Common myeloid progenitor, CD34-positive (primary cell): ENCODE results near the gene EBP.

Source experiments
- CTCF ChIA-PET: fragments of 350-600 bp; sonication (Branson Sonifier 250); formaldehyde crosslinking; loops from one replicate; lab custom pipeline; 2021; ENCODE audit warnings: antibody characterized with exemption; lab: Charles Lee
- POLR2A ChIA-PET: fragments of 350-600 bp; sonication (Branson Sonifier 250); formaldehyde crosslinking; loops from one replicate; lab custom pipeline; 2021; ENCODE audit warnings: antibody characterized with exemption; lab: Charles Lee
- DNase-seq, 3 donors: peaks; one replicate each; pipeline versions ENCODE4 v3.0.0 to v3.0.0-alpha.2; 2013
- H3K27ac ChIP-seq, 2 experiments: 1 replicate in 1 of 2; 2 replicates in 1 of 2; pipeline ENCODE4 v1.7.0; 2013; ENCODE audit warnings: inconsistent platforms in 2 of 2, low read length in 2 of 2, mild to moderate bottlenecking in 2 of 2, low read depth in 1 of 2, moderate library complexity in 1 of 2; ENCODE audit not compliant: severe bottlenecking in 2 of 2, insufficient read depth in 1 of 2, poor library complexity in 1 of 2
- H3K27me3 ChIP-seq, 5 experiments: replicated peaks in 2 of 5; 1 replicate in 3 of 5; 2 replicates in 2 of 5; pipeline versions ENCODE4 v1.6.1 to v1.7.0; 2013; ENCODE audit warnings: low read length in 4 of 5, mild to moderate bottlenecking in 2 of 5, moderate library complexity in 2 of 5, inconsistent platforms in 1 of 5; ENCODE audit not compliant: insufficient read depth in 5 of 5, control insufficient read depth in 4 of 5
- H3K36me3 ChIP-seq, 4 experiments: 1 replicate in 2 of 4; 2 replicates in 2 of 4; pipeline versions ENCODE4 v1.6.1 to v1.7.0; 2013; ENCODE audit warnings: low read length in 3 of 4, control low read depth in 1 of 4, mild to moderate bottlenecking in 1 of 4; ENCODE audit not compliant: control insufficient read depth in 4 of 4, insufficient read depth in 4 of 4
- H3K4me1 ChIP-seq, 4 experiments: 1 replicate in 3 of 4; 2 replicates in 1 of 4; pipeline versions ENCODE4 v1.6.1 to v1.7.1; 2013; ENCODE audit warnings: low read length in 3 of 4, mild to moderate bottlenecking in 3 of 4, control low read depth in 1 of 4, inconsistent platforms in 1 of 4, moderate library complexity in 1 of 4; ENCODE audit not compliant: control insufficient read depth in 4 of 4, insufficient read depth in 4 of 4; ENCODE audit errors: control extremely low read depth in 1 of 4
- H3K4me3 ChIP-seq, 7 experiments: 1 replicate in 4 of 7; 2 replicates in 3 of 7; pipeline versions ENCODE4 v1.5.1 to v1.7.0; 2013; ENCODE audit warnings: mild to moderate bottlenecking in 7 of 7, low read length in 6 of 7, moderate library complexity in 6 of 7, inconsistent platforms in 2 of 7, low read depth in 2 of 7, control low read depth in 1 of 7; ENCODE audit not compliant: insufficient read depth in 4 of 7, control insufficient read depth in 1 of 7; ENCODE audit errors: extremely low read depth in 1 of 7
- H3K9me3 ChIP-seq, 5 experiments: 1 replicate in 4 of 5; 2 replicates in 1 of 5; pipeline versions ENCODE4 v1.6.1 to v1.7.1; 2013; ENCODE audit warnings: low read length in 4 of 5, mild to moderate bottlenecking in 2 of 5, inconsistent platforms in 1 of 5, low read depth in 1 of 5, moderate library complexity in 1 of 5; ENCODE audit not compliant: control insufficient read depth in 4 of 5, insufficient read depth in 2 of 5; ENCODE audit errors: control extremely low read depth in 1 of 5
- WGBS: methylation state at CpG from one replicate; pipeline ENCODE4 v1.1.5; 2013; ENCODE audit not compliant: insufficient coverage; 5-methylcytosine and 5-hydroxymethylcytosine counted together

The EBP gene

GRCh38 chrX:48505481-48505880 lies 16.1 kb upstream of the EBP start:
- 63% methylated on average over 2 of the region's 5 CpGs for WGBS
- CTCF ChIA-PET, result interaction anchor here (0.9 kb wide), 1 partner anchor 10 kb away, joined by 3 read pairs; no protein-coding TSS in a partner anchor
- H3K27ac ChIP-seq, result no peak overlapping the region

GRCh38 chrX:48507246-48507645 lies 14.4 kb upstream of the EBP start:
- WGBS, result 78% methylated on average over 1 of the region's 5 CpGs
- Histone ChIP-seq H3K4me1 (peaks cover 0 to 12% (median 0%) of the 10 kb centered on the region in 4 experiments), H3K4me3 (no peak overlapping the region), H3K36me3 (no peaks in the 10 kb centered on the region), H3K9me3 (peaks cover 0 to 3% (median 0%) of the 10 kb centered on the region in 5 experiments), H3K27me3 (peaks cover 0 to 3% (median 0%) of the 10 kb centered on the region in 5 experiments), H3K27ac (no peak overlapping the region)
- POLR2A ChIA-PET, result no interaction called here
- no peak for DNase-seq
- CTCF ChIA-PET, result interaction anchor here (1.2 to 1.5 kb wide), 2 partner anchors 13 to 32 kb away, joined by 3 read pairs; partner anchors contain the start of gene TBC1D25

More at GRCh38 chrX:48505481-48505880, 16.1 kb upstream of the EBP start:
- Histone ChIP-seq H3K9me3 (peaks cover 0 to 3% (median 0%) of the 10 kb centered on the region in 5 experiments), H3K27me3 (peaks cover 0 to 3% (median 0%) of the 10 kb centered on the region in 5 experiments), H3K4me1 (peaks cover 0 to 12% (median 0%) of the 10 kb centered on the region in 4 experiments), H3K36me3 (no peaks in the 10 kb centered on the region), H3K4me3 (no peak overlapping the region)
- POLR2A ChIA-PET, result no interaction called here
- no peak for DNase-seq

DNA sequence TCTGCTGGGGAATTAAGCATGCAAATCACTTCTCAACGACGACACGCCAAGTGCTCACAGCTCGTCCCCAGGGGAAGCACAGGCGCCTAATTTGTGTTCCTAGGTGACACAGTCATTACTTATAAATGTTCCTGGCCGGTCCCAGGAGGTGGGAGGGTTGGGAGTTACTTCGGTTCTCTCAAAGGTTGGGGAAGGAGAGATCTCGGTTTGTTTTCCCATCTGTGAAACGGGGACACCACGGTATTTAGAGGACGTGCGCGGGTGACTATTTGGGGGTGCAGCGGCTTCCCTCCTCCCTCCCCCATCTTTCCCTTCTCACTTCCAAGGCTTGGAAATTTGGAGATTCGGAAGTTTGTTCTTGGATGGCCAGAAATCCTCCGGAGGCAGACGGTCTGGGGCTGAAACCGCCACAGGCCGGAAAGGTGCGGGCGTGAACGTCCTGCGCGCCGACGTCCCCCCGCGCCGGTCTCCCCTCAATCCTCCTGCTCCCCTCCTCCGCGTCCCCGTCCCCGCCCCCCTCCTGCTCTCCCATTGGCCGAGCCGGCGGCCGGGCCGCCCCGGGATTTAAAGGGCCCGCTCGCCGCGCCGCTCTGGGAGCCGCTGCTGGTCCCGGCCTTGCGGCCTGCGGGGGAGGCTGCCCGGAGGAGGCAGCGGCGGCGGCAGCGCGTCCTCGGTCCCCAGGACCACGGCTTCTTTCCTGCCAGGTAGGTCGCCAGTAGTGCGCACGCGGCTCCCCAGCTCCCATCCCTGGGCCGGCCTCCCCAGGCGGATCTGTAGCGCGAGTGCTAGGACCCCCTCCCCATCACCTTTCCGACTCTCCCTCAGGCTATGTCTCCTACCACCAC lies 13.0 kb upstream of the EBP start, which contains the start of gene PORCN:
Gene PORCN (plus strand): TSS at position 593 of the 845 bp plus-strand sequence. CDS start 829 bp downstream, outside the sequence.
- CTCF ChIA-PET, result interaction anchor here (1.5 kb wide), 1 partner anchor 31 kb away, joined by 3 read pairs; the partner anchor contains the start of gene TBC1D25
- Histone ChIP-seq H3K9me3 (peaks cover 0 to 3% (median 0%) of the 10 kb centered on the region in 5 experiments), H3K27ac (peak within 1 kb of the TSS in 1 of 2 experiments; percentile 71), H3K27me3 (peaks cover 0 to 3% (median 0%) of the 10 kb centered on the region in 5 experiments), H3K4me3 (peak within 1 kb of the TSS; percentile 38 to 86 (median 73)), H3K36me3 (no peaks in the 10 kb centered on the region), H3K4me1 (peaks cover 0 to 12% (median 0%) of the 10 kb centered on the region in 4 experiments)
- POLR2A ChIA-PET, result no interaction called here
- 39% methylated on average over 49 of the region's 65 CpGs for WGBS
- peak; percentile 54 to 79 (median 71) for DNase-seq

- peaks cover 0 to 3% (median 0%) of the 10 kb centered on the region in 4 experiments for H3K36me3 ChIP-seq
- peak in 1 of 3 donors; percentile 20 for DNase-seq
- ChIA-PET CTCF (no interaction called here), POLR2A (no interaction called here)
- peak overlapping the region in 1 of 2 experiments; percentile 58 for H3K27ac ChIP-seq
- peaks cover 0 to 3% (median 0%) of the 10 kb centered on the region in 5 experiments for H3K9me3 ChIP-seq
- WGBS, result 33% methylated on average over 8 of the region's 16 CpGs
- peaks cover 0 to 12% (median 0%) of the 10 kb centered on the region in 4 experiments for H3K4me1 ChIP-seq
- H3K27me3 ChIP-seq, result peaks cover 0 to 3% (median 0%) of the 10 kb centered on the region in 5 experiments
- H3K4me3 ChIP-seq, result peak overlapping the region; percentile 38 to 86 (median 73)
Measured at GRCh38 chrX:48509245-48509590, 12.4 kb upstream of the EBP start.

DNA sequence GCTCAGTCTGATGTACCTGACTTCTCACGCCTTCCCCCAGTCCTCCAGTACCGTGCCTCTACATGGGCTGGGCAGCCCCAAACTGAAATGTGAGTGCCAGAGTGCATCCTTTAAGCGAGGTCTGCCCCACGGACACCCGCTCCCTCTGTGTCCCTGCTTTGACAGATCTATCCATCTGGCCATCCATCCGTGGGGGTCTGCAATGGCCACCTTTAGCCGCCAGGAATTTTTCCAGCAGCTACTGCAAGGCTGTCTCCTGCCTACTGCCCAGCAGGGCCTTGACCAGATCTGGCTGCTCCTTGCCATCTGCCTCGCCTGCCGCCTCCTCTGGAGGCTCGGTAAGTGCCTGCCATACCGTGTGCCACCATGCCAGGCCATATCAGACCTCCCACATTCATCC lies 12.0 kb upstream of the EBP start:
- ChIA-PET CTCF (no interaction called here), POLR2A (no interaction called here)
- 80% methylated on average over 10 of the region's 11 CpGs for WGBS
- Histone ChIP-seq H3K4me1 (peaks cover 0 to 12% (median 0%) of the 10 kb centered on the region in 4 experiments), H3K27ac (no peak overlapping the region), H3K4me3 (peak overlapping the region in 5 of 7 experiments; percentile 38 to 86 (median 73)), H3K27me3 (peaks cover 0 to 3% (median 0%) of the 10 kb centered on the region in 5 experiments), H3K36me3 (peaks cover 0 to 3% (median 0%) of the 10 kb centered on the region in 4 experiments), H3K9me3 (peaks cover 0 to 3% (median 0%) of the 10 kb centered on the region in 5 experiments)
- no peak for DNase-seq

GRCh38 chrX:48511560-48511959 lies 10.0 kb upstream of the EBP start:
- no peak for DNase-seq
- POLR2A ChIA-PET, result no interaction called here
- Histone ChIP-seq H3K4me1 (peaks cover 0 to 12% (median 0%) of the 10 kb centered on the region in 4 experiments), H3K27me3 (peaks cover 0 to 3% (median 0%) of the 10 kb centered on the region in 5 experiments), H3K4me3 (no peak overlapping the region), H3K9me3 (peaks cover 0 to 3% (median 0%) of the 10 kb centered on the region in 5 experiments), H3K27ac (no peak overlapping the region), H3K36me3 (peaks cover 0 to 8% (median 0%) of the 10 kb centered on the region in 4 experiments)
- WGBS, result 74% methylated on average over 4 of the region's 4 CpGs
- CTCF ChIA-PET, result no interaction called here
